ENCODE data around the gene TYMS. TPM values are rescaled to one million over a fixed set of nuclear protein-coding genes. Genes with fewer than 3 reads are reported as not detected.

The TYMS gene
- total RNA-seq, 2 experiments from 2014 or later, result 90.7 to 196 TPM

DNA sequence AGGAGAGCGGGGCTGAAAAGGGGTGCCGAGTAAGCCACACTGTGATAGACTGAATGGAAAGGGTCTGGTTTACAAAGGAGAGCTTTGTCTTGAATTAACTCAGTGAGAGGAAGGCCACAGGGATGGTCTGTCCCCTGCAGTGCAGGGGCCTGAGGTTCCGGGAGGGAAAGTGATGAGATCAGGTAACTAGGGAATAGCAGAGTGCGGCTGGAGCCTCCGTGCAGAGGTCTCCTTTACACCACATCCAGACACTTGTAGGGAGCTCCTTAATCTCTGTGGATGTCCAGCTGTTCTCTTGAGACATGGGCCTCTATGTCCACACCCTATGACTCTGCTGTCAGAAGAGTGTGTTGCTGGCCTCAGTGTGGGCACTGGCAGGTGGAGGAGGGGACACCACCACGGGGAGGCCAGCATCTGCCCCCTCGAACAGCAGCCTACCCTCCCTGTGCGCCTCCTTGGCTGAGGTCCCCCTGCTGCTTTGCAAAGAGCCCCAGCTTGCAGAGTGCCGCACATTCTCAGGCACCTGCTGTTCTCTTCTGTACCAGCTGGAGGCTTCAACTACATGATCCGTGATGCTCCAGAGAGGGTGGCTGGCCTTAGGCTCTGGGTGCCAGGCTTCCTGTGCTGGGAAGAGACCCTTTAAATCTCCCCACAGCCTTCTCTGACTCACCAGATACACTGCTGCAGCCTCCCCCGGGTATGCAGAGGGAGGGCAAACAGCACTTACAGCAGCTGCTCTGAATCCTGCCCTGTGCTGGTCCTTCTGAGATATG is 29.1 kb downstream of the TYMS start:
- ChIA-PET CTCF (ENCODE audit: unreplicated experiment) (no interaction called here), POLR2A (interaction anchor here (1.7 kb wide), 1 partner anchor 21 kb away, joined by 5 read pairs; no protein-coding TSS in a partner anchor)
- Histone ChIP-seq H2AFZ (ENCODE audit: low read length) (no peak overlapping the region), H3K9me3 (ENCODE audit: low read length) (no peaks in the 10 kb centered on the region), H4K20me1 (ENCODE audit: insufficient read depth, low read length) (no peaks in the 10 kb centered on the region), H3K9me2 (ENCODE audit: insufficient read depth, low read length) (no peaks in the 10 kb centered on the region), H3K27ac (ENCODE audit: low read depth, low read length, poor library complexity, severe bottlenecking) (no peak overlapping the region), H3K4me3 (ENCODE audit: low read depth, low read length, poor library complexity, severe bottlenecking) (no peak overlapping the region), H3K36me3 (ENCODE audit: insufficient read depth, low read length) (no peaks in the 10 kb centered on the region), H3K4me1 (ENCODE audit: insufficient read depth, low read length, poor library complexity, severe bottlenecking) (no peaks in the 10 kb centered on the region), H3K4me2 (ENCODE audit: low read length) (no peak overlapping the region), H3K79me2 (ENCODE audit: insufficient read depth, low read depth, low read length) (no peaks in the 10 kb centered on the region)
- intact Hi-C loops (cut with micrococcal nuclease; ENCODE audit: unreplicated experiment), result no loop called here
- TF ChIP-seq CTCF (conservative IDR thresholded peaks at IDR 0.05; ENCODE audit: low read length), result no peak
- no TSS peak for BruUV-seq (replicated peaks)
- DNase-seq (ENCODE audit: low spot score), result no peak

DNA sequence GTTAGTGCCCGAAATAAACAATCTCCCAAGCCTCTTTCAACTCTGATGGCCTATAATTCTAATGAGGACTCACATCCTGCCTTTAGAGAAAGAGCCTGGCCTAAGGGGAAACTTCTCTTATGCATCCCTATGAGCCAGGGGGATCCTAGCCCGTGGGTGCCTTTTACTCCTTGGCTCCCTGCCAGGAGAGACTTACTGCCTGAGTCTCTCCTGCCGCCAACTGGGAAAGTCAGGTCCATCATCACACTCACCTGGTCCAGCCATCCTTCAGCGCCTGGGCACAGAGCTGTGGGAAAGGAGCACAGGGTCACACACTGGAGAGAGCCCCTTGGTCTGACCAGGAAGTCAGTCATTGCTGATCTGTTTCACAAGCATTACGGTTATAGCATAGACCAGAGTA is 30.9 kb downstream of the TYMS start:
- DNase-seq (ENCODE audit: low spot score), result no peak
- Histone ChIP-seq H3K36me3 (ENCODE audit: insufficient read depth, low read length) (no peaks in the 10 kb centered on the region), H3K4me3 (ENCODE audit: low read depth, low read length, poor library complexity, severe bottlenecking) (no peak overlapping the region), H3K27ac (ENCODE audit: low read depth, low read length, poor library complexity, severe bottlenecking) (no peak overlapping the region), H3K9me2 (ENCODE audit: insufficient read depth, low read length) (no peaks in the 10 kb centered on the region), H3K4me2 (ENCODE audit: low read length) (no peak overlapping the region), H4K20me1 (ENCODE audit: insufficient read depth, low read length) (no peaks in the 10 kb centered on the region), H3K9me3 (ENCODE audit: low read length) (no peaks in the 10 kb centered on the region), H3K4me1 (ENCODE audit: insufficient read depth, low read length, poor library complexity, severe bottlenecking) (no peaks in the 10 kb centered on the region), H2AFZ (ENCODE audit: low read length) (no peak overlapping the region), H3K79me2 (ENCODE audit: insufficient read depth, low read depth, low read length) (no peaks in the 10 kb centered on the region)
- TF ChIP-seq CTCF (conservative IDR thresholded peaks at IDR 0.05; ENCODE audit: low read length) (no peak), EZH2phosphoT487 (IDR thresholded peaks at IDR 0.05; ENCODE audit: borderline replicate concordance, low read depth, low read length) (no peak)
- ChIA-PET CTCF (ENCODE audit: unreplicated experiment) (no interaction called here), POLR2A (no interaction called here)
- intact Hi-C loops (cut with micrococcal nuclease; ENCODE audit: unreplicated experiment), result no loop called here
- BruUV-seq (replicated peaks), result no TSS peak

DNA sequence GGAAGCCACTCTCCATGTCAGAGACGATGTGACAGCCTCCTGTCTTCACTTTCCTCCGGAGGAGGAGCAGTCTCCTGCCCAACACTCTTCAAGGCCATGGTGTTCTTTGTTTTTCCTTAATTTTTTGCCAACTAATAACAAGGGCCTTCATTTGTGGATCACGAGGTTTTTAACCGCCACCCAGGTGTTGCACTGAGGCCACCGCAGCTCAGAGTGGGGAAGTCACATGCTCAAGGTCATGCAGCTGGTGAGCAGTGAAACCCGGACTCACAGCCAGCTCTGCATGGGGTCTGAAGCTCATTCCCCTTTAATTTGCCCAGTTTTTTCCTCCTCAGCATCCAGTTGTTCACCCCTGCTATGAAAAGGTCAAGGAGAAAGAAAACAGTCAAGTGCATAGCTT is 35.4 kb downstream of the TYMS start:
- BruUV-seq (replicated peaks), result no TSS peak
- POLR2A ChIA-PET, result interaction anchor here (0.6 to 0.9 kb wide), 2 partner anchors 11 to 15 kb away, joined by 3 read pairs; no protein-coding TSS in a partner anchor
- no peaks in the 10 kb centered on the region for H3K4me1 ChIP-seq (ENCODE audit: insufficient read depth, low read length, poor library complexity, severe bottlenecking)
- H3K9me3 ChIP-seq (ENCODE audit: low read length), result no peaks in the 10 kb centered on the region
- H3K79me2 ChIP-seq (ENCODE audit: insufficient read depth, low read depth, low read length), result no peaks in the 10 kb centered on the region
- H2AFZ ChIP-seq (ENCODE audit: low read length), result no peak overlapping the region
- TF ChIP-seq EZH2phosphoT487 (IDR thresholded peaks at IDR 0.05; ENCODE audit: borderline replicate concordance, low read depth, low read length) (no peak), CTCF (conservative IDR thresholded peaks at IDR 0.05; ENCODE audit: low read length) (no peak)
- intact Hi-C loops (cut with micrococcal nuclease; ENCODE audit: unreplicated experiment), result no loop called here
- no peaks in the 10 kb centered on the region for H4K20me1 ChIP-seq (ENCODE audit: insufficient read depth, low read length)
- H3K4me3 ChIP-seq (ENCODE audit: low read depth, low read length, poor library complexity, severe bottlenecking), result no peak overlapping the region
- H3K9me2 ChIP-seq (ENCODE audit: insufficient read depth, low read length), result no peaks in the 10 kb centered on the region
- no peaks in the 10 kb centered on the region; the same call in none of the 2 replicates for H3K36me3 ChIP-seq (ENCODE audit: insufficient read depth, low read length)
- no peak overlapping the region for H3K4me2 ChIP-seq (ENCODE audit: low read length)
- no peak overlapping the region for H3K27ac ChIP-seq (ENCODE audit: low read depth, low read length, poor library complexity, severe bottlenecking)
- CTCF ChIA-PET (ENCODE audit: unreplicated experiment), result no interaction called here
- no peak for DNase-seq (ENCODE audit: low spot score)

All from OCI-LY7 (cell line).